ENCODE measurements around the gene CA11.

CA11 gene

GRCh38 chr19:48627201-48627864 is 18.7 kb downstream of the CA11 start:
- DNase-seq (ENCODE audit: low read depth): no peak
- no peak overlapping the region for H3K4me3 ChIP-seq (ENCODE audit: low read depth, low read length)
- TF ChIP-seq CTCF (IDR thresholded peaks at IDR 0.05; ENCODE audit: insufficient read depth, low read depth, low read length, missing control alignments): no peak

- TF ChIP-seq CTCF (IDR thresholded peaks at IDR 0.05; ENCODE audit: insufficient read depth, low read depth, low read length, missing control alignments): no peak
- no peak overlapping the region for H3K4me3 ChIP-seq (ENCODE audit: low read depth, low read length)
- DNase-seq (ENCODE audit: low read depth): no peak
Measured at GRCh38 chr19:48625891-48626327, 20.1 kb downstream of the CA11 start.

GRCh38 chr19:48624791-48625723 is 20.9 kb downstream of the CA11 start:
- no peak for TF ChIP-seq CTCF (IDR thresholded peaks at IDR 0.05; ENCODE audit: insufficient read depth, low read depth, low read length, missing control alignments)
- DNase-seq (ENCODE audit: low read depth): no peak
- peak overlapping the region; percentile 47 for H3K4me3 ChIP-seq (ENCODE audit: low read depth, low read length)

- H3K4me3 ChIP-seq (ENCODE audit: low read depth, low read length): peak overlapping the region; percentile 47
- TF ChIP-seq CTCF (IDR thresholded peaks at IDR 0.05; ENCODE audit: insufficient read depth, low read depth, low read length, missing control alignments): no peak
Measured at GRCh38 chr19:48624067-48624594, 21.9 kb downstream of the CA11 start.

GRCh38 chr19:48623556-48624066 is 22.4 kb downstream of the CA11 start:
- H3K4me3 ChIP-seq (ENCODE audit: low read depth, low read length): peak overlapping the region; percentile 43
- no peak for DNase-seq (ENCODE audit: low read depth)
- no peak for TF ChIP-seq CTCF (IDR thresholded peaks at IDR 0.05; ENCODE audit: insufficient read depth, low read depth, low read length, missing control alignments)

More at GRCh38 chr19:48624067-48624594, 21.9 kb downstream of the CA11 start:
- DNase-seq (ENCODE audit: low read depth): peak; percentile 98

- DNase-seq (ENCODE audit: low read depth): peak; percentile 22
- no peak for TF ChIP-seq CTCF (IDR thresholded peaks at IDR 0.05; ENCODE audit: insufficient read depth, low read depth, low read length, missing control alignments)
- H3K4me3 ChIP-seq (ENCODE audit: low read depth, low read length): peak overlapping the region; percentile 91
Measured at GRCh38 chr19:48619692-48620585, 26.0 kb downstream of the CA11 start.
